ENCODE data around the gene GMDS. TPM values are rescaled to one million over a fixed set of nuclear protein-coding genes. Genes with fewer than 3 reads are reported as not detected.

Gene GMDS
- total RNA-seq, 1 donor from 2014 or later: 19.9 TPM

- Histone ChIP-seq H3K4me1 (peaks cover 0 to 17% of the 10 kb centered on the region in 2 donors), H3K27me3 (no peaks in the 10 kb centered on the region), H3K9me3 (no peaks in the 10 kb centered on the region), H3K36me3 (no peaks in the 10 kb centered on the region), H3K4me3 (peak overlapping the region in 1 of 2 donors; percentile 68), H3K27ac (peak overlapping the region; percentile 77 to 85)
- TF ChIP-seq CTCF (IDR thresholded peaks at IDR 0.05): no peak
- no peak for DNase-seq (ENCODE audit: low spot score in 2 of 2)
- intact Hi-C loops (cut with DNase I): loop anchor here (2.0 to 5.0 kb wide), 3 partner anchors 198 to 483 kb away; no protein-coding TSS in a partner anchor
These were observed 145.5 kb downstream of the GMDS start for GRCh38 chr6:2099870-2100269.

- intact Hi-C loops (cut with DNase I): no loop called here
- no peak for DNase-seq (ENCODE audit: low spot score in 2 of 2)
These were observed 147.9 kb downstream of the GMDS start for GRCh38 chr6:2097464-2097863.

GRCh38 chr6:2094642-2095041 is 150.8 kb downstream of the GMDS start:
- Histone ChIP-seq H3K36me3 (no peaks in the 10 kb centered on the region), H3K27ac (no peak overlapping the region), H3K9me3 (no peaks in the 10 kb centered on the region), H3K4me1 (peaks cover 0 to 11% of the 10 kb centered on the region in 2 donors), H3K4me3 (no peak overlapping the region), H3K27me3 (no peaks in the 10 kb centered on the region)
- DNase-seq (ENCODE audit: low spot score in 2 of 2): no peak
- intact Hi-C loops (cut with DNase I): no loop called here
- no peak for TF ChIP-seq CTCF (IDR thresholded peaks at IDR 0.05)

More at GRCh38 chr6:2097464-2097863, 147.9 kb downstream of the GMDS start:
- Histone ChIP-seq H3K27me3 (no peaks in the 10 kb centered on the region), H3K4me3 (peak overlapping the region; percentile 12 to 44), H3K36me3 (no peaks in the 10 kb centered on the region), H3K9me3 (no peaks in the 10 kb centered on the region), H3K4me1 (peaks cover 0 to 14% of the 10 kb centered on the region in 2 donors), H3K27ac (peak overlapping the region; percentile 77 to 85)
- no peak for TF ChIP-seq CTCF (IDR thresholded peaks at IDR 0.05)

- TF ChIP-seq CTCF (IDR thresholded peaks at IDR 0.05): no peak
- Histone ChIP-seq H3K27me3 (no peaks in the 10 kb centered on the region), H3K27ac (peak overlapping the region; percentile 59 to 76), H3K4me1 (no peaks in the 10 kb centered on the region), H3K9me3 (no peaks in the 10 kb centered on the region), H3K4me3 (peak overlapping the region in 1 of 2 donors; percentile 39), H3K36me3 (no peaks in the 10 kb centered on the region)
- intact Hi-C loops (cut with DNase I): no loop called here
- peak in 1 of 2 donors; percentile 71 for DNase-seq (ENCODE audit: low spot score in 2 of 2)
These were observed 159.0 kb downstream of the GMDS start for GRCh38 chr6:2086326-2086965.

DNA sequence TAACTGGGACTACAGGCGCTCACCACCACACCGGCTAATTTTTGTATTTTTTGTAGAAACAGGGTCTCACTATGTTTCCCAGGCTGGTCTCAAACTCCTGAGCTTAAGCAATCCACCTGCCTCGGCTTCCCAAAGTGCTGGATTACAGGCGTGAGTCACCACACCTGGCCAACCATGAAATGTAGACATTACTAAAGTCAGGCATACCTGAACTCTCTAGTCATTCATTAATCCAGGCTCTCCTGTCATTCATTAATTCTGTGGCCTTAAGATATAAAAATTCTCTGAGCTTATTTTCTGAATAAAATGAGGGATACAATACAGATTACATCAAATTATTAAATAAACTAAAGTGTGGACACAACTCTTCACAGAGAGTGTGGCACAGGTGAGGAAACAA is 159.7 kb downstream of the GMDS start:
- Histone ChIP-seq H3K9me3 (no peaks in the 10 kb centered on the region), H3K36me3 (no peaks in the 10 kb centered on the region), H3K27me3 (no peaks in the 10 kb centered on the region), H3K27ac (peak overlapping the region; percentile 59 to 76), H3K4me3 (no peak overlapping the region), H3K4me1 (no peaks in the 10 kb centered on the region)
- TF ChIP-seq CTCF (IDR thresholded peaks at IDR 0.05): no peak
- no peak for DNase-seq (ENCODE audit: low spot score in 2 of 2)
- intact Hi-C loops (cut with DNase I): no loop called here
